Activated CD8-positive, alpha-beta T cell treated with anti-CD3 and anti-CD28 coated beads, Interleukin-2, amount 10 ng/mL, durations not matched to agents 7 days and 5 days (primary cell): ENCODE measurements around the gene TBC1D10A. TPM values are rescaled to one million over a fixed set of nuclear protein-coding genes. Genes with fewer than 3 reads are reported as not detected.

Experiments
- ATAC-seq: fragments of 150-1000 bp; cut with Tn5 transposase; one replicate; pipeline ENCODE4 v1.10.0; 2021; ENCODE audit warnings: moderate library complexity
- CTCF ChIA-PET: fragments of 350-600 bp; sonication (Branson Sonifier 250); formaldehyde crosslinking; loops from one replicate; lab custom pipeline; 2021; ENCODE audit warnings: antibody characterized with exemption; lab: Charles Lee
- POLR2A ChIA-PET: fragments of 350-600 bp; sonication (Branson Sonifier 250); formaldehyde crosslinking; loops from one replicate; lab custom pipeline; 2021; ENCODE audit warnings: antibody characterized with exemption; lab: Charles Lee
- DNase-seq: peaks from one replicate; pipeline ENCODE4 v3.0.0-alpha.2; 2020
- H3K27ac Mint-ChIP-seq: one replicate; pipeline ENCODE4 v1.8.0; 2021; ENCODE audit warnings: mild to moderate bottlenecking, mixed read lengths
- H3K27me3 Mint-ChIP-seq: one replicate; pipeline ENCODE4 v1.8.0; 2021; ENCODE audit warnings: low read depth, mixed read lengths
- H3K36me3 Mint-ChIP-seq: one replicate; pipeline ENCODE4 v1.8.0; 2021; ENCODE audit warnings: low read depth, mixed read lengths
- H3K4me1 Mint-ChIP-seq: one replicate; pipeline ENCODE4 v1.8.0; 2021; ENCODE audit warnings: low read depth, mixed read lengths
- H3K4me3 Mint-ChIP-seq: one replicate; pipeline ENCODE4 v1.8.0; 2021; ENCODE audit warnings: mild to moderate bottlenecking, mixed read lengths
- H3K9me3 Mint-ChIP-seq: one replicate; pipeline ENCODE4 v1.8.0; 2022; ENCODE audit warnings: mixed read lengths; ENCODE audit not compliant: insufficient read depth
- total RNA-seq, 2 experiments: library from RNA; stranded (reverse); gene quantifications; one replicate each; pipeline ENCODE4 v1.2.3, GENCODE V29; 2021

The TBC1D10A gene
- total RNA-seq, 2 experiments from 2014 or later, result 47.6 to 49.2 TPM

- H3K9me3 Mint-ChIP-seq, result no peaks in the 10 kb centered on the region
- no peak for DNase-seq
- H3K27me3 Mint-ChIP-seq, result no peaks in the 10 kb centered on the region
- H3K4me1 Mint-ChIP-seq, result peaks cover 68% of the 10 kb centered on the region
- no peak for ATAC-seq
- no peak overlapping the region for H3K4me3 Mint-ChIP-seq
- ChIA-PET CTCF (interaction anchor here (0.7 to 16.1 kb wide), 2 partner anchors 9 to 14 kb away, joined by 3 to 184 read pairs; partner anchors contain the start of gene CASTOR1), POLR2A (interaction anchor here (0.9 to 1.5 kb wide), 3 partner anchors 9 to 59 kb away, joined by 3 to 8 read pairs (median 3); partner anchors contain the start of genes CASTOR1, CCDC157, SF3A1 and TBC1D10A)
- peaks cover 80% of the 10 kb centered on the region for H3K36me3 Mint-ChIP-seq
- peak overlapping the region; percentile 4 for H3K27ac Mint-ChIP-seq
Observed at GRCh38 chr22:30297991-30298701, 28.6 kb downstream of the TBC1D10A start.

GRCh38 chr22:30297276-30297990, 29.3 kb downstream of the TBC1D10A start:
- H3K36me3 Mint-ChIP-seq, result peaks cover 78% of the 10 kb centered on the region
- ChIA-PET POLR2A (interaction anchor here (1.5 to 10.2 kb wide), 2 partner anchors 7 to 9 kb away, joined by 8 to 117 read pairs; partner anchors contain the start of gene CASTOR1), CTCF (interaction anchor here (16.1 kb wide), 1 partner anchor 8 kb away, joined by 184 read pairs; the partner anchor contains the start of gene CASTOR1)
- no peaks in the 10 kb centered on the region for H3K9me3 Mint-ChIP-seq
- DNase-seq (no peak), ATAC-seq (no peak)
- no peaks in the 10 kb centered on the region for H3K27me3 Mint-ChIP-seq
- peaks cover 61% of the 10 kb centered on the region for H3K4me1 Mint-ChIP-seq
- peak overlapping the region; percentile 81 for H3K27ac Mint-ChIP-seq
- H3K4me3 Mint-ChIP-seq, result no peak overlapping the region

GRCh38 chr22:30296833-30297232, 29.9 kb downstream of the TBC1D10A start:
- POLR2A ChIA-PET, result interaction anchor here (1.0 to 10.2 kb wide), 2 partner anchors 7 to 14 kb away, joined by 3 to 117 read pairs; no protein-coding TSS in a partner anchor
- H3K36me3 Mint-ChIP-seq, result peaks cover 72% of the 10 kb centered on the region

GRCh38 chr22:30296324-30296723, 30.4 kb downstream of the TBC1D10A start:
- ATAC-seq, result peak; percentile 25
- Mint-ChIP-seq H3K4me3 (no peak overlapping the region), H3K4me1 (peaks cover 55% of the 10 kb centered on the region), H3K27ac (peak overlapping the region; percentile 81), H3K27me3 (no peaks in the 10 kb centered on the region), H3K9me3 (no peaks in the 10 kb centered on the region), H3K36me3 (peaks cover 72% of the 10 kb centered on the region)
- ChIA-PET POLR2A (interaction anchor here (1.0 to 10.2 kb wide), 3 partner anchors 8 to 60 kb away, joined by 3 to 117 read pairs (median 4); no protein-coding TSS in a partner anchor), CTCF (interaction anchor here (0.6 to 16.1 kb wide), 4 partner anchors 7 to 306 kb away, joined by 3 to 184 read pairs (median 4); partner anchors contain the start of genes CASTOR1 and RNF215)
- DNase-seq, result no peak

More at GRCh38 chr22:30296833-30297232, 29.9 kb downstream of the TBC1D10A start:
- DNase-seq (no peak), ATAC-seq (no peak)
- Mint-ChIP-seq H3K9me3 (no peaks in the 10 kb centered on the region), H3K4me1 (peaks cover 55% of the 10 kb centered on the region), H3K27me3 (no peaks in the 10 kb centered on the region), H3K27ac (peak overlapping the region; percentile 81), H3K4me3 (no peak overlapping the region)
- CTCF ChIA-PET, result interaction anchor here (0.6 to 16.1 kb wide), 4 partner anchors 7 to 305 kb away, joined by 3 to 184 read pairs (median 4); partner anchors contain the start of genes CASTOR1 and RNF215

GRCh38 chr22:30295576-30295975, 31.2 kb downstream of the TBC1D10A start:
- Mint-ChIP-seq H3K4me3 (no peak overlapping the region), H3K27ac (peak overlapping the region; percentile 81), H3K4me1 (peaks cover 55% of the 10 kb centered on the region), H3K9me3 (no peaks in the 10 kb centered on the region), H3K27me3 (no peaks in the 10 kb centered on the region), H3K36me3 (peaks cover 67% of the 10 kb centered on the region)
- no peak for DNase-seq
- CTCF ChIA-PET, result interaction anchor here (1.6 to 16.1 kb wide), 2 partner anchors 6 to 92 kb away, joined by 6 to 184 read pairs; partner anchors contain the start of genes CASTOR1 and RNF215
- no peak for ATAC-seq
- POLR2A ChIA-PET, result interaction anchor here (0.5 to 10.2 kb wide), 3 partner anchors 9 to 207 kb away, joined by 3 to 117 read pairs (median 4); no protein-coding TSS in a partner anchor

- H3K4me3 Mint-ChIP-seq, result no peak overlapping the region
- H3K27ac Mint-ChIP-seq, result no peak overlapping the region
- peaks cover 65% of the 10 kb centered on the region for H3K36me3 Mint-ChIP-seq
- DNase-seq, result no peak
- ChIA-PET POLR2A (interaction anchor here (0.5 to 10.2 kb wide), 2 partner anchors 9 to 208 kb away, joined by 3 to 117 read pairs; no protein-coding TSS in a partner anchor), CTCF (interaction anchor here (1.0 kb wide), 1 partner anchor 32 kb away, joined by 3 read pairs; no protein-coding TSS in a partner anchor)
- peaks cover 59% of the 10 kb centered on the region for H3K4me1 Mint-ChIP-seq
- H3K9me3 Mint-ChIP-seq, result no peaks in the 10 kb centered on the region
- no peaks in the 10 kb centered on the region for H3K27me3 Mint-ChIP-seq
- ATAC-seq, result no peak
Observed at GRCh38 chr22:30294830-30295229, 31.9 kb downstream of the TBC1D10A start.

- peaks cover 60% of the 10 kb centered on the region for H3K36me3 Mint-ChIP-seq
- H3K4me3 Mint-ChIP-seq, result no peak overlapping the region
- no peak overlapping the region for H3K27ac Mint-ChIP-seq
- no peaks in the 10 kb centered on the region for H3K9me3 Mint-ChIP-seq
- no peaks in the 10 kb centered on the region for H3K27me3 Mint-ChIP-seq
- peaks cover 59% of the 10 kb centered on the region for H3K4me1 Mint-ChIP-seq
- CTCF ChIA-PET, result interaction anchor here (1.0 kb wide), 1 partner anchor 31 kb away, joined by 3 read pairs; no protein-coding TSS in a partner anchor
- DNase-seq, result no peak
- POLR2A ChIA-PET, result interaction anchor here (0.7 to 10.2 kb wide), 2 partner anchors 10 to 30 kb away, joined by 3 to 117 read pairs; no protein-coding TSS in a partner anchor
- no peak for ATAC-seq
Observed at GRCh38 chr22:30294066-30294465, 32.7 kb downstream of the TBC1D10A start.

GRCh38 chr22:30293026-30293425, 33.7 kb downstream of the TBC1D10A start:
- DNase-seq, result no peak
- POLR2A ChIA-PET, result interaction anchor here (0.7 to 10.2 kb wide), 4 partner anchors 11 to 64 kb away, joined by 3 to 117 read pairs (median 20); partner anchors contain the start of genes CCDC157 and SF3A1
- H3K9me3 Mint-ChIP-seq, result no peaks in the 10 kb centered on the region
- H3K27me3 Mint-ChIP-seq, result no peaks in the 10 kb centered on the region
- CTCF ChIA-PET, result interaction anchor here (1.0 to 7.0 kb wide), 2 partner anchors 8 to 98 kb away, joined by 3 to 346 read pairs; partner anchors contain the start of genes RNF215 and SEC14L2
- peaks cover 56% of the 10 kb centered on the region for H3K4me1 Mint-ChIP-seq
- H3K36me3 Mint-ChIP-seq, result peaks cover 49% of the 10 kb centered on the region
- no peak overlapping the region for H3K4me3 Mint-ChIP-seq
- ATAC-seq, result no peak
- no peak overlapping the region for H3K27ac Mint-ChIP-seq

GRCh38 chr22:30292069-30292970, 34.4 kb downstream of the TBC1D10A start:
- Mint-ChIP-seq H3K27ac (peak overlapping the region; percentile 75), H3K9me3 (no peaks in the 10 kb centered on the region), H3K36me3 (peaks cover 43% of the 10 kb centered on the region), H3K4me3 (no peak overlapping the region), H3K27me3 (no peaks in the 10 kb centered on the region), H3K4me1 (peaks cover 56% of the 10 kb centered on the region)
- ChIA-PET POLR2A (interaction anchor here (0.5 to 10.2 kb wide), 6 partner anchors 8 to 64 kb away, joined by 3 to 117 read pairs (median 3); partner anchors contain the start of genes CCDC157 and SF3A1), CTCF (interaction anchor here (1.0 to 7.0 kb wide), 6 partner anchors 9 to 134 kb away, joined by 3 to 346 read pairs (median 3); partner anchors contain the start of genes RNF215 and SEC14L2)
- ATAC-seq (no peak), DNase-seq (no peak)
